ENCODE data around the gene PRAMEF14. TPM values are rescaled to one million over a fixed set of nuclear protein-coding genes. Genes with fewer than 3 reads are reported as not detected.

The PRAMEF14 gene, protein sequence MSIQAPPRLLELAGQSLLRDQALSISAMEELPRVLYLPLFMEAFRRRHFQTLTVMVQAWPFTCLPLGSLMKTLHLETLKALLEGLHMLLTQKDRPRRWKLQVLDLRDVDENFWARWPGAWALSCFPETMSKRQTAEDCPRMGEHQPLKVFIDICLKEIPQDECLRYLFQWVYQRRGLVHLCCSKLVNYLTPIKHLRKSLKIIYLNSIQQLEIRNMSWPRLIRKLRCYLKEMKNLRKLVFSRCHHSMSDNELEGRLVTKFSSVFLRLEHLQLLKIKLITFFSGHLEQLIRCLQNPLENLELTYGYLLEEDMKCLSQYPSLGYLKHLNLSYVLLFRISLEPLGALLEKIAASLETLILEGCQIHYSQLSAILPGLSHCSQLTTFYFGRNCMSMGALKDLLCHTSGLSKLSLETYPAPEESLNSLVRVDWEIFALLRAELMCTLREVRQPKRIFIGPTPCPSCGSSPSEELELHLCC
- total RNA-seq: not detected in 2 replicates

GRCh38 chr1:13347034-13347433 is at the start of gene PRAMEF14:
TSS of gene PRAMEF14 (minus strand) at chr1:13347134. CDS start at chr1:13345314, 1,820 bp downstream.

GRCh38 chr1:13389332-13389731 is 42.4 kb upstream of the PRAMEF14 start, which contains the start of gene PRAMEF17:
TSS of gene PRAMEF17 (plus strand) at chr1:13389632. CDS start at chr1:13389658, 26 bp downstream.

DNA sequence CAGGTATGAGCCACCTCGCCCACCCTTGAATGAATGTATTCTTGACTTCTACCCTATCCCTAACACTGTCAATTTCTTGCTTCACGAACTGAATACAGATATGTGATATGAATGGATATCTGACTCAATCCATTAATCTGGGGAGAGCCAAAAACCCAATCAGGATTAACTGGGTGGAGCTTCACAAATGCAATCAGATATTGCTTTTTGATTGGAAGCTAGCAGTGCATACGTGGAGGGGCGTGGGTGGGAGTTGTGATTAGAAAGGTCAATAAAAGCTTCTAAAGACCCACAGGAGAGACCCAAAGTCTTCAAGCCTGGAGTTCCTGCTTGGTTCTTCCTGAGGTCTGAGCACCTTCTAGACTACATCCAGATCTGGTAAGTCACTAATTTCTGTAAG is 31.7 kb downstream of the PRAMEF14 start, which contains the start of gene PRAMEF15:
TSS of gene PRAMEF15 (plus strand) at position 301 of the 400 bp plus-strand sequence. CDS start 2,827 bp downstream, outside the sequence.

DNA sequence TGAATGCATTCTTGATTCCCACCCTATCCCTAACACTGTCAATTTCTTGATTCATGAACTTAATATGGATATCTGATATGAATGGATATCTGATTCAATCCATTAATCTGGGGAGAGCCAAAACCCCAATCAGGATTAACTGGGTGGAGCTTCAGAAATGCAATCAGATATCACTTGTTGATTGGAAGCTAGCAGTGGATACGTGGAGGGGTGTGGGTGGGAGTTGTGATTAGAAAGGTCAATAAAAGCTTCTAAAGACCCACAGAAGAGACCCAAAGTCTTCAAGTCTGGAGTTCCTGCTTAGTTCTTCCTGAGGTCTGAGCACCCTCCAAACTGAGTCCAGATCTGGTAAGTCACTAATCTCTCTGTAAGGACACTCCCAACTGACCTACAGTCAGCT is 43.7 kb downstream of the PRAMEF14 start, which contains the start of gene PRAMEF33:
TSS of gene PRAMEF33 (plus strand) at position 301 of the 400 bp plus-strand sequence. CDS start 2,416 bp downstream, outside the sequence.

Other genes starting within 250 kb of the PRAMEF14 start
- gene HNRNPCL2, start 230.3 kb downstream of the PRAMEF14 start, total RNA-seq: not detected in 2 replicates
- not detected in 2 replicates for gene PRAMEF26, start 191.1 kb downstream of the PRAMEF14 start, total RNA-seq
- gene HNRNPCL4, start 181.5 kb downstream of the PRAMEF14 start, total RNA-seq: not detected in 2 replicates
- not detected in 2 replicates for gene PRAMEF9, start 175.3 kb downstream of the PRAMEF14 start, total RNA-seq
- not detected in 2 replicates for gene PRAMEF13, start 145.7 kb downstream of the PRAMEF14 start, total RNA-seq
- gene PRAMEF18, start 121.0 kb downstream of the PRAMEF14 start, total RNA-seq: not detected in 2 replicates
- not detected in 2 replicates for gene PRAMEF5, start 92.9 kb downstream of the PRAMEF14 start, total RNA-seq
- not detected in 2 replicates for gene PRAMEF8, start 62.0 kb downstream of the PRAMEF14 start, total RNA-seq
- not detected in 2 replicates for gene PRAMEF33, start 43.6 kb downstream of the PRAMEF14 start, total RNA-seq
- not detected in 2 replicates for gene PRAMEF15, start 31.6 kb downstream of the PRAMEF14 start, total RNA-seq
- gene PRAMEF19, start 24.8 kb upstream of the PRAMEF14 start, total RNA-seq: not detected in 2 replicates
- gene PRAMEF17, start 42.5 kb upstream of the PRAMEF14 start, total RNA-seq: not detected in 2 replicates
- not detected in 2 replicates for gene PRAMEF20, start 63.3 kb upstream of the PRAMEF14 start, total RNA-seq
- not detected in 2 replicates for gene LRRC38, start 166.9 kb upstream of the PRAMEF14 start, total RNA-seq
- gene PDPN, start 236.7 kb upstream of the PRAMEF14 start, total RNA-seq: 0.87 and 4.5 TPM in 2 replicates

Measured in smooth muscle cell of trachea (primary cell).